Transverse colon (tissue), 4 donors: ENCODE results near the gene PLXNB2. TPM values are rescaled to one million over a fixed set of nuclear protein-coding genes. Genes with fewer than 3 reads are reported as not detected.
A peak's percentile ranks its signal among the peaks of the same experiment; 100 is the strongest.
"Not testable (repeated sequence)": the region's sequence is repeated elsewhere in the genome, so short reads cannot be mapped to it uniquely, and the experiment has no call there.

ENCODE experiments used
- DNase-seq: peaks from one replicate; pipeline ENCODE4 v3.0.0-alpha.2; 2019
- H3K27ac ChIP-seq, 4 donors: fragments of 200-600 bp; sonication (generic); 2 replicates each; pipeline ENCODE4 v1.5.1; 2016 to 2018; ENCODE audit warnings: inconsistent platforms in 4 of 4
- H3K27me3 ChIP-seq: fragments of 200-600 bp; sonication (generic); 2 replicates; pipeline ENCODE4 v1.5.1; 2017; ENCODE audit warnings: inconsistent platforms
- H3K36me3 ChIP-seq, 4 donors: fragments of 200-600 bp; sonication (generic); 2 replicates each; pipeline ENCODE4 v1.5.1; 2017 to 2019; ENCODE audit warnings: inconsistent platforms in 4 of 4
- H3K4me1 ChIP-seq, 4 donors: fragments of 200-600 bp; sonication (generic); 2 replicates each; pipeline ENCODE4 v1.5.1; 2017 to 2020; ENCODE audit warnings: inconsistent platforms in 4 of 4
- H3K4me3 ChIP-seq, 4 donors: fragments of 200-600 bp; sonication (generic); 1 replicate in 1 of 4; 2 replicates in 3 of 4; pipeline versions ENCODE4 v1.5.1 to v1.6.1; 2017 to 2019; ENCODE audit warnings: inconsistent platforms in 4 of 4
- H3K9me3 ChIP-seq, 2 donors: fragments of 200-600 bp; sonication (generic); 2 replicates each; pipeline ENCODE4 v1.5.1; 2017 to 2019; ENCODE audit warnings: inconsistent platforms in 2 of 2
- EP300 ChIP-seq: sonication (generic); formaldehyde crosslinking; IDR thresholded peaks from one replicate; pipeline ENCODE4 v1.6.1; 2017; ENCODE audit warnings: antibody characterized with exemption, low read depth
- POLR2A ChIP-seq: fragments of 450-650 bp; IDR thresholded peaks from one replicate; pipeline ENCODE4 v1.6.1; 2016; ENCODE audit warnings: antibody characterized with exemption, mild to moderate bottlenecking, moderate library complexity
- POLR2AphosphoS5 ChIP-seq, 3 donors: sonication (generic); formaldehyde crosslinking; IDR thresholded peaks; one replicate each; pipeline ENCODE4 v1.6.1; 2016; ENCODE audit warnings: antibody characterized with exemption in 3 of 3
- WGBS, 2 donors: methylation state at CpG; one replicate each; pipeline ENCODE4 v1.1.5; 2018; ENCODE audit warnings: low coverage in 1 of 2; 5-methylcytosine and 5-hydroxymethylcytosine counted together
- in situ Hi-C, 4 donors: fragments of 200-750 bp; cut with MboI; loops; one replicate each; pipeline versions ENCODE4 v1.15.0 to v1.15.1; 2017; ENCODE audit warnings: low sequenced_read_pairs in 3 of 4, low pct_ligation_motif_present in 1 of 4, low pct_unique_long_range_greater_than_20kb in 1 of 4
- intact Hi-C: fragments of 100-400 bp; cut with DNase I; formaldehyde crosslinking; loops from one replicate; pipeline ENCODE4 v1.15.1; 2023; ENCODE audit warnings: low total_unique reads
- total RNA-seq, 4 donors: library from RNA; depleted of rRNA; stranded (reverse); fragments of >200 nt; gene quantifications; one replicate each; pipeline ENCODE4 v1.1.0, GENCODE V29; 2016
- TF ChIP-seq, protein P1 (sequence below), 5 experiments: fragments of 200-600 bp in 3 of 5; fragments of 450-650 bp in 2 of 5; sonication (generic) in 3 of 5; IDR thresholded peaks; 1 replicate in 2 of 5; 2 replicates in 3 of 5; pipeline ENCODE4 v1.5.1; 2016 to 2017; ENCODE audit warnings: antibody characterized with exemption in 5 of 5, inconsistent platforms in 3 of 5, mild to moderate bottlenecking in 2 of 5, moderate library complexity in 1 of 5

PLXNB2 gene
- total RNA-seq, 4 donors from 2014 or later, result 305 to 880 (median 460) TPM

DNA sequence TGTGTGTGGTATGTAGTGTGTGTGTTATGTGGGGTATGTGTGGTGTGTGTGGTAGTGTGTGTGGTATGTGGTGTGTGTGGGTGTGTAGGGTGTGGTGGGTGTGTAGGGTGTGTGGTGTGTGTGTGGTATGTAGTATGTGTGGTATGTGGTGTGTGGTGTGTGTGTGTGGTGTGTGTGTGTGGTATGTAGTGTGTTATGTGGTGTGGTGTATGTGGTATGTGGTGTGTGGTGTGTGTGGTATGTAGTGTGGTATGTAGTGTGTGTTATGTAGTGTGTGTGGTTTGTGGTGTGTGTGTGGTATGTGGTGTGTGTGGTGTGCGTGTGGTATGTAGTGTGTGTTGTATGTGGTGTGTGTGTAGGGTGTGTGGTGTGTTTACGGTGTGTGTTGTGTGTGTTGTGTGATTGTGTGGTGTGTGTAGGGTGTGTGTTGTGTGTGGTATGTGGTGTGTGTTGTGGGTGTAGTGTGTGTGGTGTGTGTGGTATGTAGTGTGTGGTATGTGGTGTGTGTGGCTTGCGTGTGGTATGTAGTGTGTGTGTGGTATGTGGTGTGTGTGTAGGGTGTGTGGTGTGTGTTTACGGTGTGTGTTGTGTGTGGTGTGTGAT, 31.5 kb upstream of the PLXNB2 start:
- intact Hi-C loops, result no loop called here
- Histone ChIP-seq H3K27me3 (no peaks in the 10 kb centered on the region), H3K9me3 (no peaks in the 10 kb centered on the region), H3K4me3 (no peak overlapping the region), H3K4me1 (peaks cover 4 to 12% (median 7%) of the 10 kb centered on the region in 4 donors), H3K27ac (no peak overlapping the region), H3K36me3 (no peaks in the 10 kb centered on the region)
- 93 to 97% methylated on average over 3 to 4 of the region's 4 CpGs for WGBS, 2 donors
- TF ChIP-seq, protein P1, sequence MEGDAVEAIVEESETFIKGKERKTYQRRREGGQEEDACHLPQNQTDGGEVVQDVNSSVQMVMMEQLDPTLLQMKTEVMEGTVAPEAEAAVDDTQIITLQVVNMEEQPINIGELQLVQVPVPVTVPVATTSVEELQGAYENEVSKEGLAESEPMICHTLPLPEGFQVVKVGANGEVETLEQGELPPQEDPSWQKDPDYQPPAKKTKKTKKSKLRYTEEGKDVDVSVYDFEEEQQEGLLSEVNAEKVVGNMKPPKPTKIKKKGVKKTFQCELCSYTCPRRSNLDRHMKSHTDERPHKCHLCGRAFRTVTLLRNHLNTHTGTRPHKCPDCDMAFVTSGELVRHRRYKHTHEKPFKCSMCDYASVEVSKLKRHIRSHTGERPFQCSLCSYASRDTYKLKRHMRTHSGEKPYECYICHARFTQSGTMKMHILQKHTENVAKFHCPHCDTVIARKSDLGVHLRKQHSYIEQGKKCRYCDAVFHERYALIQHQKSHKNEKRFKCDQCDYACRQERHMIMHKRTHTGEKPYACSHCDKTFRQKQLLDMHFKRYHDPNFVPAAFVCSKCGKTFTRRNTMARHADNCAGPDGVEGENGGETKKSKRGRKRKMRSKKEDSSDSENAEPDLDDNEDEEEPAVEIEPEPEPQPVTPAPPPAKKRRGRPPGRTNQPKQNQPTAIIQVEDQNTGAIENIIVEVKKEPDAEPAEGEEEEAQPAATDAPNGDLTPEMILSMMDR (IDR thresholded peaks at IDR 0.05), result no peak
- TF ChIP-seq POLR2AphosphoS5 (IDR thresholded peaks at IDR 0.05) (no peak), POLR2A (no peak), EP300 (no peak)
- in situ Hi-C loops, result loop anchor here in 1 of 4 donors (10.0 kb wide), 1 partner anchor 64 kb away; the partner anchor contains the start of gene MAPK11
- no peak for DNase-seq

DNA sequence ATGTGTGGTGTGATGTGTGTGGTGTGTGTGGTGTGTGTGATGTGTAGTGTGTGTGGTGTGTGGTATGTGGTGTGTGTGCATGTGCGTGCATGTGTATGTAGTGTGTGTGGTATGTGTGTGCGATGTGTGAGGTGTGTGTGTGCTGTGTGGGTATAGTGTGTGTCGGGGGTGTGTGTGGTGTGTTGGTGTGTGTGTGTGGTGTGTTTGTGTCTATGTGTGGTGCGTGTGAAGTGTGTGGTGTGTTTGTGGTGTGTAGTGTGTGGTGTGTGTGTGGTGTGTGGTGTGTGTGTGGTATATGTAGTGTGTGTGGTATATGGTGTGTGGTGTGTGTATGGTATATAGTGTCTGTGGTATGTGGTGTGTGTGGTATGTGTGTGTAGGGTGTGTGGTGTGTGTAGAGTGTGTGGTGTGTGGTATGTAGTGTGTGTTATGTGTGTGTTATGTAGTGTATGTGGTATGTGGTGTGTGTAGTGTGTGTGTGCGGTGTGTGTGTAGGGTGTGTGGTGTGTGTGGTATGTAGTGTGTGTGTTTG, 30.7 kb upstream of the PLXNB2 start:
- DNase-seq, result no peak
- H3K4me1 ChIP-seq, result peaks cover 4 to 12% (median 7%) of the 10 kb centered on the region in 4 donors
- in situ Hi-C loops (loop anchor here in 1 of 4 donors (10.0 kb wide), 1 partner anchor 63 kb away; the partner anchor contains the start of gene MAPK11), intact Hi-C loops (no loop called here)
- TF ChIP-seq, protein P1 (IDR thresholded peaks at IDR 0.05), result no peak
- TF ChIP-seq POLR2A (no peak), EP300 (no peak), POLR2AphosphoS5 (IDR thresholded peaks at IDR 0.05) (no peak)
- H3K36me3 ChIP-seq, result no peaks in the 10 kb centered on the region
- no peaks in the 10 kb centered on the region for H3K9me3 ChIP-seq
- no peak overlapping the region for H3K27ac ChIP-seq
- H3K4me3 ChIP-seq, result no peak overlapping the region
- WGBS, 2 donors, result 93 to 97% methylated on average over 5 of the region's 5 CpGs
- no peaks in the 10 kb centered on the region for H3K27me3 ChIP-seq

DNA sequence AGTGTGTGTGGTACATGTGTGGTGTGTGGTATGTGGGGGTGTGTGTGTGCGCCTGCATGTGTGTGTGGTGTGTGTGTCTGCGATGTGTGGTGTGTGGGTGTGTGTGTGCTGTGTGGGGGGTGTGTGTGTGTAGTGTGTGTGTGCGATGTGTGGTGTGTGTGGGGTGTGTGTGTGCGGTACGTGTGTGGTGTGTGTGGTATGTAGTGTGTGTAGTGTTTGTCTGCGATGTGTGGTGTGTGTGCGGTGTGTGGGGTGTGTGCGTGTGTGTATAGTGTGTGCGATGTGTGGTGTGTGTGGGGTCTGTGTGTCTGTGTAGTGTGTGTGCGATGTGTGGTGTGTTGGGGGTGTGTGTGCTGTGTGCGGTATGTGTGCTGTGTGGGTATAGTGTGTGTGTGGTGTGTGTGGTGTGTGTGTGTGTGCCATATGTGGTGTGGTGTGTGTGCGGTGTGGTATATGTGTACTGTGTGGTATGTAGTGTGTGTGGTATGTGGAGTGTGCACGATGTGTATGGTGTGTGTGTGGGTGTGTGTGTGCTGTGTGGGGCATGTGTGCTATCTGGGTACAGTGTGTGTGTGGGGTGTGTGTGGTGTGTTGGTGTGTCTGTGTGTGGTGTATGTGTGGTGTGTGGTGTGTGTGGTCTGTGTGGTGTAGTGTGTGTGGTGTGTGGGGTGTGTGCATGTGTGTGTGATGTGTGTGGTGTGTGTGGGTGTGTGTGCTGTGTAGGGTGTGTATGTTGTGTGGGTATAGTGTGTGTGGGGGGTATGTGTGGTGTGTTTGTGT, 30.0 kb upstream of the PLXNB2 start:
- in situ Hi-C loops, result loop anchor here in 1 of 4 donors (10.0 kb wide), 1 partner anchor 63 kb away; the partner anchor contains the start of gene MAPK11
- WGBS, 2 donors, result 94 to 96% methylated on average over 8 to 13 of the region's 13 CpGs
- Histone ChIP-seq H3K9me3 (no peaks in the 10 kb centered on the region), H3K36me3 (no peaks in the 10 kb centered on the region), H3K4me1 (peaks cover 0 to 7% (median 4%) of the 10 kb centered on the region in 4 donors), H3K27ac (no peak overlapping the region), H3K27me3 (no peaks in the 10 kb centered on the region), H3K4me3 (no peak overlapping the region)
- intact Hi-C loops, result no loop called here
- no peak for DNase-seq
- no peak for TF ChIP-seq EP300
- no peak for TF ChIP-seq POLR2A
- TF ChIP-seq, protein P1 (IDR thresholded peaks at IDR 0.05), result no peak
- no peak for TF ChIP-seq POLR2AphosphoS5 (IDR thresholded peaks at IDR 0.05)

DNA sequence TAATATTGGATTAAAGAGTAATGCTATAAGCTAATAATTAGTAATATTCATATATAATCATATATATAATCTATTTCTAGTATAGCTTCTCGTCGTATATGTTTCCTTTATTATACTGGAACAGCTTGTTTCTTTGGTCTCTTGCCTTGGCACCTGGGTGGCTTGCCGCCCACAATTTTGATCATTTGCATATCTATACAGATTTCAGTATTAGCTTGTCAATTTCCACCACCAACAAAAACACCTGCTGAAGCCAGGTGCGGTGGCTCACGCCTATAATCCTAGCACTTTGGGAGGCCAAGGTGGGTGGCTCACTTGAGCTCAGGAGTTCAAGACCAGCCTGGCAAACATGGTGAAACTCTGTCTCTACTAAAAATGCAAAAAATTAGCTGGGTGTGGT, 27.0 kb upstream of the PLXNB2 start:
- 71 to 92% methylated on average over 3 to 5 of the region's 5 CpGs for WGBS, 2 donors
- H3K4me1 ChIP-seq, intact Hi-C loops, H3K9me3 ChIP-seq, H3K4me3 ChIP-seq, H3K36me3 ChIP-seq, H3K27me3 ChIP-seq: not testable (repeated sequence)
- in situ Hi-C loops, result loop anchor here in 1 of 4 donors (10.0 kb wide), 1 partner anchor 60 kb away; the partner anchor contains the start of gene MAPK11
- H3K27ac ChIP-seq, result peak overlapping the region in 2 of 4 donors; percentile 9 to 60
- peak; percentile 53 for DNase-seq
